ENCODE measurements around the gene CAPN12.

DNA sequence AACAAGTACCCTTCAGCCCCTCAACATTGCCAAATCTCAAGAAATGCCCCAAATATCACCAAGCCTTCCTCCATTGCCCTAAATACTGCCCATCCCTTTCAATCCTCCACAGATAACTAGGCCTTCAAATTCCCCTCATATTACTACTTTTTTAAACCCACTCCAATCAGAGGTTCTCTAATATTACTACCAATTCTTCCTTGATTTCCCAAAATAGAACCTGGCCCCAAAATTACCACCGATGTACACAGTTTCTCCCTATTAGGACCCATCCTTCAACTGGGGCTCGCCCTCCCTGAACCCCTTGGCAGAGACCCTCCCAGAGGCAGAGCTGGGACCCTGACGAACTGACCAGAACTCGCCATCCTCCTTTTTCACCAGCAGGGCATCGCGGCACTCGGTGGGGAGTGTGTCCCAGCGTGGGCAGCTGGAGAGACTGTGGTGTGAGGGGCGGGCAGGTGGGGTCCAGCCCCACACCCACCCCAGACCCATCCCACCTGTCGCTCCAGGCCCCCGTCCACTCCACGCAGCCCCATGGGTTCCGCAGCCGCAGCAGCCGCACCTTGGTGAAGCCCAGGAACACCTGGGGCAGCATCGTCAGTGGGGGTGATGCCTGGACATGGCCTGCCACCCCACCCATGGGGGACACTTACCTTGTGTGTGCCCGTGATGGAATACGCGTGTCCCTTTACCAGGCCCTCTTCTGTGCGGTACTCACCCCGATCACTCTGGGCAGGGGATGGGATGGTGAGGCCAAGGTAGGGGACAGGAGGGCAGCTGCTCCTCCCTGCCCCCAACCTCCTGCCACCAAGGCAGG lies 6.1 kb downstream of the CAPN12 start:
- TF ChIP-seq POLR2A (IDR thresholded peaks at IDR 0.05; ENCODE audit: low read depth, low read length) (no peak), POLR2AphosphoS5 (IDR thresholded peaks at IDR 0.05; ENCODE audit: low read depth, low read length) (no peak), TAF1 (IDR thresholded peaks at IDR 0.05; ENCODE audit: low read depth, low read length) (no peak), POU2F2 (IDR thresholded peaks at IDR 0.05; ENCODE audit: low read depth, low read length) (no peak)
